GM19455 (cell line): Measurements from ENCODE around the gene ABCC6.
"Not testable (repeated sequence)": the region's sequence is repeated elsewhere in the genome, so short reads cannot be mapped to it uniquely, and the experiment has no call there.

Experiments
- ATAC-seq: cut with Tn5 transposase; IDR thresholded peaks from one replicate; pipeline ENCODE4 v1.9.1; 2021; ENCODE audit not compliant: unreplicated experiment

Gene ABCC6

GRCh38 chr16:16162591-16162990 lies 60.7 kb downstream of the ABCC6 start:
- ATAC-seq, result no peak

DNA sequence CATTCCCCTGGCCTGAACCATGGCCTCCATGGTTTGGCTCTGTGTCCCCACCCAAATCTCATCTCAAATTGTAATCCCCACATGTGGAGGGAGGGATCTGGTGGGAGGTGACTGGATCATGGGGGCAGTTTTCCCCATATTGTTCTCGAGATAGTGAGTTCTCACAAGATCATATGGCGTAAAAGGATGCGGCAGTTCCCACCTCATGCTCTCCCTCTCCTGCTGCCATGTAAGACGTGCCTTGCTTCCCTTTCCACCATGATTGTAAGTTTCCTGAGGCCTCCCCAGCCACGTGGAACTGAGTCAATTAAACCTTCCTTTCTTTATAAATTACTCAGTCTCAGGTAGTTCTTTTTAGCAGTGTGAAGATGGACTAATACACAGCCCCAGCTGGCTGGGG lies 61.5 kb downstream of the ABCC6 start:
- ATAC-seq, result not testable (repeated sequence)

DNA sequence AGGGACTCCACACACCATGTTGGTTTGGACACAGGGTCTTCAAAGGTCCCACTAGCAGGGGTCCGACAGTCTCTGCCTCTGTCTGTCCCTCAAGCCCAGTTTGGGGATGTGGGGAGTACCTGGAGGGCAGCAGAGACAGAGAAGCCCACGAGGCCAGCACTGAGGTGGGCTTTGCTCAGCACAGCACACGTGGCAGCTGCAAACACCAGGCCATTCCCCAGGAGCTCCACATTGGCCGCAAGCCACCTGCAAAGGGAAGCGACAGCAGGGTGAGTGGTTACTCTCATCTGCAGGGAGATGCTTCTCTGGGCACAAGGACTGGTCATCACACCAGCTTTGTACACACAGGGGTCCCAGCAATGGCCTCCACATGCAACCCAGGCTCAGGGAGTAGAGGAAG lies 62.0 kb downstream of the ABCC6 start:
- no peak for ATAC-seq

- no peak for ATAC-seq
These were observed 63.6 kb downstream of the ABCC6 start for GRCh38 chr16:16159662-16160061.

GRCh38 chr16:16158741-16159374 lies 64.4 kb downstream of the ABCC6 start:
- ATAC-seq, result no peak

DNA sequence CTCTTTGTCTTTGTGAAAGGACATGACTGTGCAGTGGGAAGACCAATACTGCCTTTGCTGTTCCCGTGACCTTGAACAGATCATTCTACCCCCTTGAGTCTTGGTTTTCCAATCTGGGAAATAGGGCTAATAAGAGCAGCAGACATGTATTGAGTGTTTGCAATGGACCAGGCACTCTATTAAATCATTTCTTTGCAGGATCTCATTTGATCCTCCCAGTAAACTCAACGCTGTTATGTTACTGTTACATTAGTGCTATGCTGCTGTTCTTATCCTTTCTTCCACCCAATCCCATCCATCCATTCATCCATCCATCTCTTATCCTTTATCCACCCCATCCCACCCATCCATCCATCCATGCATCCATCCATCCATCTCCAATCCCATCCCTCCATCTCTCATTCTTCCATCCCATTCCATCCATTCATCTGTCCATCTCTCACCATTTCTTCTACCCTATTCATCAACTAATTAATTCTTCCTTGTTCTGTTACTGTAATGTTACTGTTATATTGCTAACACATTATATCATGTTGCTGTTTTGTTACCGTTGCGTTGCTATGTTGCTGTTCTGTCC lies 65.1 kb downstream of the ABCC6 start:
- ATAC-seq, result no peak

GRCh38 chr16:16157166-16157565 lies 66.1 kb downstream of the ABCC6 start:
- ATAC-seq, result no peak

DNA sequence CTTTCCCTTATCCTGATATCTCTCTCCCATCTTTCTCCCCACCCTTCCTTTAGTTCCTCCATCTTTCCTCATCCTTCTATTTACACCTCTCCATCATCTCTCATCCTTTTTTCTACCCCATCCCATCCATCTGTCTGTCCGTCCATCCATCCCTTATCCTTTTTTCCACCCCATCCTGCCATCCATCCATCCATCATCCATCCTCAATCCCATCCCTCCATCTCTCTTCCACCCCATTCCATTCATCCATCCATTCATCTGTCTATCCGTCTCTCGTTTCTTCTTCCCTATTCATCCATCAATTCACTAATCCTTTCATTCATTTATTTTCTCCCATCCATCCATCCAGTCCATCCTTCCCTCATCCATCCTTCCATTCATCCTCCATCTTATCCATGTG lies 68.1 kb downstream of the ABCC6 start:
- no peak for ATAC-seq

GRCh38 chr16:16154281-16154951 lies 68.9 kb downstream of the ABCC6 start:
- no peak for ATAC-seq

- ATAC-seq, result not testable (repeated sequence)
These were observed 70.3 kb downstream of the ABCC6 start for GRCh38 chr16:16153000-16153399.

GRCh38 chr16:16151315-16151714 lies 72.0 kb downstream of the ABCC6 start:
- no peak for ATAC-seq

GRCh38 chr16:16150878-16151152 lies 72.5 kb downstream of the ABCC6 start:
- ATAC-seq, result no peak

- ATAC-seq, result no peak
These were observed 73.0 kb downstream of the ABCC6 start for GRCh38 chr16:16150117-16150877.

GRCh38 chr16:16149710-16150116 lies 73.6 kb downstream of the ABCC6 start:
- no peak for ATAC-seq

DNA sequence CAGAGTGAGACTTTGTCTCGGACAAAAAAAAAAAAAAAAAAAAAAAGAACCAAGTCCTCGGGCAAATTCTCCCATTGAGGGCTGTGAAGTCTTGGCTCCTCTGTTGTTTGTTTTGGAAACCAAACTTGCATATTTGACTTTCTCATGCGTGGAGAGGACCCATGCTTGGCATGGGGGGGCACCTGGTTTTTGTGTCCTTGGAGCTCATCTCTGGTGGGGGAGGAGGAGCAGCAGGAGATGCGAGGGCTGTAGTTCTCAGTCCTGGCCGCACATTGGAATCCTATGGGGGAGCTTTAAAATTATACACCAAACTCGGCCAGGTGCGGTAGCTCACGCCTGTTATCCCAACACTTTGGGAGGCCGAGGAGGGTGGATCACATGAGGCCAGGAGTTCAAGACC lies 74.5 kb downstream of the ABCC6 start:
- ATAC-seq, result no peak

- ATAC-seq, result not testable (repeated sequence)
These were observed 75.2 kb downstream of the ABCC6 start for GRCh38 chr16:16148000-16148599.

DNA sequence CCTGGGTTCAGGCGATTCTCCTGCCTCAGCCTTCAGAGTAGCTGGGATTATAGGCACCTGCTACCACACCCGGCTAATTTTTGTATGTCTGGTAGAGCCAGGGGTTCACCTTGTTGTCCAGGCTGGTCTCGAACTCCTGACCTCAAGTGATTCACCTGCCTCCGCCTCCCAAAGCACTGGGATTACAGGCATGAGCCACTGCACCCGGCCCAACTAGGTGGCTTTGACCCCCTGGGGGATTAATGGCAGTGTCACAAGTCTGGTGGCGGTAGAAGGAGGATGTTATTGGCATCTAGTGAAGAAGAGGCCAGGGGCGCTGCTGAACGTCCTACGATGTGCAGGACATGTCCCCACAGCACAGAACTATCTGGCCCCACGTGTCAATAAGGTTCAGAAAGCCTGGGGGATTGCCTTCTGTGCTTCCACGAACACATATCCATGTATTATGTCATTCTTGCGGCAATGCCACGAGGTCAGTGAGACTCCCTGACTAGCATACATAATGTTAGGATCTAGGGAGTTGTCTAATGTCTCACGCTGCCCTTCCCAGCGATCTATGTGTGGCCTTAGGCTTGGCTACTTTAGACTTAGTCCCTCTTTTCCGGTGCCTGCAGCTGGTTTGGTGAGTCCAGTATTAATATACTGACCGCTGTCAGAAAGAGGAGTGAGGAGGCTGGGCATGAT lies 75.8 kb downstream of the ABCC6 start:
- no peak for ATAC-seq

GRCh38 chr16:16146380-16147315 lies 76.6 kb downstream of the ABCC6 start:
- no peak for ATAC-seq

DNA sequence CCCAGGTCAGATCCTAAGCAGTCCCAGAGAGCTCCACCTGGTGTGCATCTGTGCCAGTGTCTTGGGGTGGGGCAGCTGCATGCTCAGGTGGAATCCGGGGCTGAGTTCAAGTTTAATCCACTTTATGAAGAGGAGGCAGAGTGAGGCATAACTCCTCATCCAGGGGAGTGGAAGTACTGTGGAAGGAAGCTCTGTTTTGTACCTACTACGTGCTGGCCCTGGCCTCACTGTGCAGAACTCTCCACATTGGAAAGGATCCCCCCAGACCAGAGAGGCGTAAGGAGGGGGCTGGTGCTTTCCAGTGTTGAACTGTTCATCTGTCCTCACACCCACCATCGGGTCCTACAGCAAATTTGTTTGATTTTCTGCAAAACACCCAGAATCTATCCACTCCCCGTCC lies 78.0 kb downstream of the ABCC6 start:
- ATAC-seq, result no peak

DNA sequence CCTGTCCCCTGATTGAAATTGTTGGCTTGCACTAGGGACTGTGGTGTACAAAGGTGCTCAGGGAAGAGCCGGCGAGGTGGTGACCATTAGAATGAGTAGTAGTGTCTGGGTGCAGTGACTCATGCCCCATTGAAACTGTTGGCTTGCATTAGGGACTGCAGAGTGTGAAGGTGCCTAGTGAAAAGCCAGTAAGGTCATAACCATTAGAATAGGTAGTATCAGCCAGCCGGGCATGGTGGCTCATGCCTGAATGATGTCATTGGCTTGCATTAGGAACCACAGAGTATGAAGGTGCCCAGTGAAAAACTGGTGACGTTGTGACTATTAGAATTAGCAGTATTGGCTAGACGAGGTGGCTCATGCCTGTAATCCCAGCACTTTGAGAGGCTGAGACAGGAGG lies 78.9 kb downstream of the ABCC6 start:
- no peak for ATAC-seq
